SH-SY5Y (cell line): ENCODE data around the gene KRTAP19-8.

Experiments used
- GATA2 ChIP-seq: IDR thresholded peaks from 2 replicates; pipeline ENCODE4 v1.6.1; 2011; ENCODE audit warnings: mild to moderate bottlenecking, low read depth, low read length
- GATA3 ChIP-seq: IDR thresholded peaks from 2 replicates; pipeline ENCODE4 v1.6.1; 2011; ENCODE audit warnings: low read depth, mild to moderate bottlenecking, low read length, moderate library complexity

- TF ChIP-seq GATA2 (no peak), GATA3 (no peak)
Measured at GRCh38 chr21:31064803-31065202, 26.5 kb upstream of the KRTAP19-8 start.
